GM20000 (cell line): ENCODE data around the gene CYP3A7.
"Not testable (repeated sequence)": the region's sequence is repeated elsewhere in the genome, so short reads cannot be mapped to it uniquely, and the experiment has no call there.

Source experiments
- DNase-seq: peaks from one replicate; pipeline ENCODE4 v3.0.0; 2012; ENCODE audit warnings: low spot score
- TF ChIP-seq, protein P1 (sequence below): IDR thresholded peaks from 2 replicates; pipeline ENCODE4 v1.5.1; 2012; ENCODE audit warnings: mild to moderate bottlenecking, control low read depth; ENCODE audit errors: extremely low read depth, missing control alignments

The CYP3A7 gene

DNA sequence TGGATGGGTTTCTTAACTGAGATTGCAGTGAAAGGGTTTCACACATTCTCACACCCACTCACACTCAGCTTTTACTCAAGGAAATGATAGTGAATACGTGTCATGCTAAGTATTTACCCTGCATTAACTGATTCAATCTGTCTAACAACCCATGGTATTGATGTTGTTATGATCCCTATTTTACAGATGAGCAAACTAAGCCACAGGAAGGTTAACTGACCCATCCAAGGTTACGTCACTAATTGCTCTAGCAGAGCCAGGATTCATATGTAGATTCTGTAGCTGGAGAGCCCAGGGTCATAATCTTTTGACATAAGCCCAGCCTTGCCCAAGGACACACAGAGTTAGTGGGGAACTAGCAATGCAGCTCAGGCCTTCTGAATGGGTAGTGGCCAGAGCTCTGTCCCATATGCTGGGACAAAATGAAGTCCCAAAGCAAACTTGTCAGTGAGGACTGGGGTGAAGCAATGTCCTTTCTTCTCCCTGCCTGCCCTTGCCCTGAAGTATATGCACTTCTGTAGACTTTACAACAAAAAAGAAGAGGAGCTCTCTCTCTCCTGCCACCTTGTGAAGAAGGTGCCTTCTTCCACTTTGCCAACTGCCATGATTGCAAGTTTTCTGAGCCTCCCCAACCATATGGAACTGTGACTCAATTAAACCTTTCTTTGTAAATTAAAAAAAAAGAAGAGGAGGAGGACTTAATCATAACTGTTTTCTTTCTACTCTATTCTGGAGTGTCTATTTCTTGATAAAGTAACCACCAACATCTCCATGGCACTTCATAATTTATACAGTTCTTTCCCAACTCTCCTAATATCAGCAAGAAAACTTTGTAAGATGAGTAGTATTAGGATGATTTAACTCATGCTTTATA, 4.9 kb upstream of the CYP3A7 start:
- DNase-seq, result no peak
- TF ChIP-seq, protein P1, sequence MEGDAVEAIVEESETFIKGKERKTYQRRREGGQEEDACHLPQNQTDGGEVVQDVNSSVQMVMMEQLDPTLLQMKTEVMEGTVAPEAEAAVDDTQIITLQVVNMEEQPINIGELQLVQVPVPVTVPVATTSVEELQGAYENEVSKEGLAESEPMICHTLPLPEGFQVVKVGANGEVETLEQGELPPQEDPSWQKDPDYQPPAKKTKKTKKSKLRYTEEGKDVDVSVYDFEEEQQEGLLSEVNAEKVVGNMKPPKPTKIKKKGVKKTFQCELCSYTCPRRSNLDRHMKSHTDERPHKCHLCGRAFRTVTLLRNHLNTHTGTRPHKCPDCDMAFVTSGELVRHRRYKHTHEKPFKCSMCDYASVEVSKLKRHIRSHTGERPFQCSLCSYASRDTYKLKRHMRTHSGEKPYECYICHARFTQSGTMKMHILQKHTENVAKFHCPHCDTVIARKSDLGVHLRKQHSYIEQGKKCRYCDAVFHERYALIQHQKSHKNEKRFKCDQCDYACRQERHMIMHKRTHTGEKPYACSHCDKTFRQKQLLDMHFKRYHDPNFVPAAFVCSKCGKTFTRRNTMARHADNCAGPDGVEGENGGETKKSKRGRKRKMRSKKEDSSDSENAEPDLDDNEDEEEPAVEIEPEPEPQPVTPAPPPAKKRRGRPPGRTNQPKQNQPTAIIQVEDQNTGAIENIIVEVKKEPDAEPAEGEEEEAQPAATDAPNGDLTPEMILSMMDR, result no peak

DNA sequence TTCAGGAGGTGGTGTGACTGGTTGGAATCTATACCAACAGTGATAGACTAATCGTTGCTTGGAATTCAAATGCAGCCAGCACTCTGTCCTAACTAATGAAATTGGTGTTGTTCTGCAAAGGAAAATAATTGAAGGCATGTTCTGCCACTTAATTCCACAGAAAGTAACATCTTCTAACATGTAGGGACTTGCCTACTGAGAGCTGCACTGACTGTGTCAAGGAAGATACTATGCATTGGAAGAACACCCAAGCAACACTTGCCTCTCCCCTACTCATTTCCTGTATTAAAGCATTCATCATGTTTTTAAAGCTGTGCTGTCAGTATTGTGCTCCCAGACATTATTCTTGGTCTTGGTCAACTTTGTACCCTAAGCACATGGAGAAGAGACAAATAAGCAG, 2.7 kb upstream of the CYP3A7 start:
- DNase-seq, result no peak
- TF ChIP-seq, protein P1, result no peak

DNA sequence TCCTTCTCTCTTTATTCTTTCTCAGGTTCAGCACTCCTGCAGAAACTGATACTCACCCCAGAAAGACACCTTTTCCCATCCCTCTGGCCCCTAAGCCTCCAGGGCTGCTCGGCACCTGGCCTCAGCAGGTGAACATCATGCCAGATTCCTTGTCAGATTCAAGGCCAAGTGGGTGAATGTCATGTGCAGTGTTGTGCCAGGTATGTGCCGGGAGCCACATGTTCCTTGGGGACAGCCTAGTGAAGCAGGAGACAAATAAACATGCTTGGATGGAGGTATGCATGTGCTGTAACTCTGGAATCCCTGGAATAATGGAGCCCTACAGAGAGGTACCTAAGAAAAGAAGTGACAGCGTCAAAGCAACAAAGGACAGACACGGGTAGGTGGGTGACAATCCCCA, 1.7 kb upstream of the CYP3A7 start:
- DNase-seq, result not testable (repeated sequence)

DNA sequence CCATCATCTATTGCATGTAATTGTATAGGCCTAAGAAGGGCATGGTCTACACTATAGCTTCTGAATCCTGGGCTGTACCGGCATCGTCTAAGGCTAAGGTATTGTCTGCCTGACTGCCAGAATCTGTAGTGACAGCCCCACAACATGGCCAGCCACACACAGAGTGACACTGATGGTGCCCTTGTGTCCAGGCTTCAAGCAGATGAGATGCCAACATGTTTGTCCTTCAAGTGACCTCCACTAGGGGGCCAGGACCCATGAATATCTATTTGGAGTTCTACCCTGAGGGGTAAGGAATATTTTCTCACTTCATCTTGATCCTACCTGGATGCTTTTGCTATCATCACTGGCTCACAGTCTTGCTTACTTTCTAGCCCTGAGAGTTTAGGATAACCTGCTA, 1.5 kb downstream of the CYP3A7 start:
- TF ChIP-seq, protein P1, result no peak
- DNase-seq, result no peak

DNA sequence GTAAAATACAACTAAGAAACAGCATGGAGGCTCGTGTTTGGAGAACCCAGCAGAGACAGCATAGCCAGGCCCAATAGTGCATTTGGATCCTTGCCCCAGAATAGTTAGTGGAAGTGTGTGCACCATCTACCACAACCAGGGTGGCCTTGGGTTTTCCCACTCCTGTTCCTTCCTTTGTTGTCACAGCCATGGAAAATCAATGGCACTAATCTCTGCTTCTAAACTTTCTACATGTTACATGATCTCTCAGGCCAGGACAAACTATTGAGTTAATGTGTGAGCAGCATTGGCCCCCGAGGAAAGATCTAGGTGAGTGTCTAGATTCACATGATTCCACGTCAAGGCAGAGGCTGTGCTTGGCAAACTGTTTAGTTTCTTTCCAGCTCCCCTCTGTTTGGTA, 2.0 kb downstream of the CYP3A7 start:
- TF ChIP-seq, protein P1, result no peak
- DNase-seq, result no peak

DNA sequence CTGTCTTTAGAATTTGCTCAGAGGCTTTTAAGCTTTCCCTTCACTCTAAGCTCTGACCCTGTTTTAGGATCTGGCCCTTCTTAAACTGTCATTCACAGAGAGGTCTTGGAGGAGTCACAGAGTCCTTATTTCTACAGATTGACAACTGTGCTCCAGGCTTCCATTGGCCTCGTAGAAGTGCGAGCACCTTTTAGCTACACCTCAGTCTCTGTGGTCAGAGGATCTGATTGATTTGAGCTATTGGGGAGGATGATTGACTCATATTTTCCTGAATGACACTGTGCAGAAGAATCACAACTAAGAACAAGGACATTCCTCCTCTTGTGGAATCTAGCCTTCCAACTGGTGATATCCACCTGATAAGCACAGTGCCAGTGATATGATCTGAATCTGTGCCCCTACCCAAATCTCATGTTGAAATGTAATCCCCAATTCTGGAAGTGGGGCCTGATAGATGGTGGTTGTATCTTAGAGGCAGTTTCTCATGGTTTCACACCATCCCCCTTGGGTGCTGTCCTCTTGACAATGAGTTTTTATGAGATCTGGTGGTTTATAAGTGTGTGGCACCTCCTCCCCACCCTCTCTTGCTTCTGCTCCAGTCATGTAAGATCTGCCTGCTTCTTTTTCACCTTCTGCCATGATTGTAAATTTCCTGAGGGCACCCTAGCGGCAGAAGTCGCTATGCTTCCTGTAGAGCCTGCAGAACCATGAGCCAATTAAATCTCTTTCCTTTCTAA, 3.2 kb downstream of the CYP3A7 start:
- TF ChIP-seq, protein P1, result no peak

DNA sequence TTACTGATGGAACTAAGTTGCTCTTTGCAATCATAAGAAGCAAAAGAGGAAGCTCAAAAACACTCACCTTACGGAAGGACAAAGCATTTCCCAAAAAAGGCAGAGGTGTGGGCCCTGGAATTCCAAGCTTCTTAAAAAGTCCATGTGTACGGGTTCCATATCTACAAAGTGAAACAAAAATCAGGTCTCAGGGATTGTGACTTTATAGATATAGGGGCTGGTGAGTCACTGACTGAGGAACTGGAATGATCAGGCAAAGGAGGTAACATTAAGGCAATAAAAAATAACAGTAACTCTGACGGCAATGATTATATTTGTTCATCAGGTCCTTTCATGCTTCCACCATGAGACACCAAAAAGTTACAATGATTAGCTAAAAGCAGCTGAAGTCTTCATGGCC, 4.0 kb downstream of the CYP3A7 start:
- TF ChIP-seq, protein P1, result no peak
- DNase-seq, result no peak

More for the DNA sequence above, 3.2 kb downstream of the CYP3A7 start:
- DNase-seq, result no peak
